NK-92 (cell line): ENCODE results near the gene EXOSC9.
A peak's percentile ranks its signal among the peaks of the same experiment; 100 is the strongest.

Experiments used
- DNase-seq: peaks from one replicate; lab custom pipeline; 2025; ENCODE audit not compliant: unreplicated experiment; lab: John Stamatoyannopoulos, UW

EXOSC9 gene

DNA sequence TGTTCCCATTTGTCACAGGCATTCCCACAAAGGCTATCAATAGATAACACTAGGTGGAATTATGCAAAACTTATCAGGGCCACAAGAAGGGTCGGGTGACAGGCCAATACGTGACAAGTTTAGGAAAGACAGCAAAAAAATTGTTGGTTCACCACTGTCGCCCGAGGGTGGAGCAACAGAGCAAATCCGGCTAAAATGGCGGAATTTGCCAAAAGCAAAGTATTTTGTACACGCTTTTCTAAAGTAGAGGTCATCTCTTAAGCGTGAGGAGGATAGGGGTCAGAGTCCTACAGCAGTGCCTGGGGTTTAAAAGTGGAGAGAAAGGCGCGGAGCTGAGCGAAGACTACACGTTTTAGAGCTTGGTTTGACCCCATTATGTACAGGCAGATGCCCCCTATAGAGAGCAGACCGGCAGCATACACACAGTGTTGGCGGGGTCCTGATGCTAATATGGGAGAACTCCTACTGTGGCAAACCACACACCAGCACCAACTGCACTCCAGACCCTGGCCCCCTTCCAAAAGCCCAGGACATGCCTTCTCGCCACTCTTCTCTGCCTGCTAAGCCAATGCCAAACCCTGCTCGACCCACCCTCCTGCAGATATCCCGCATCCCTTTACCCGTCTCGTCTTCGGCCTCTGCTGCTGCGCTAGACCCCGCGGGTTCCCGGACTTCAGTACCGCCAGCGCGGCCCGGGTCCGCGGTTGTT lies 21.8 kb downstream of the EXOSC9 start:
- DNase-seq, result no peak

DNA sequence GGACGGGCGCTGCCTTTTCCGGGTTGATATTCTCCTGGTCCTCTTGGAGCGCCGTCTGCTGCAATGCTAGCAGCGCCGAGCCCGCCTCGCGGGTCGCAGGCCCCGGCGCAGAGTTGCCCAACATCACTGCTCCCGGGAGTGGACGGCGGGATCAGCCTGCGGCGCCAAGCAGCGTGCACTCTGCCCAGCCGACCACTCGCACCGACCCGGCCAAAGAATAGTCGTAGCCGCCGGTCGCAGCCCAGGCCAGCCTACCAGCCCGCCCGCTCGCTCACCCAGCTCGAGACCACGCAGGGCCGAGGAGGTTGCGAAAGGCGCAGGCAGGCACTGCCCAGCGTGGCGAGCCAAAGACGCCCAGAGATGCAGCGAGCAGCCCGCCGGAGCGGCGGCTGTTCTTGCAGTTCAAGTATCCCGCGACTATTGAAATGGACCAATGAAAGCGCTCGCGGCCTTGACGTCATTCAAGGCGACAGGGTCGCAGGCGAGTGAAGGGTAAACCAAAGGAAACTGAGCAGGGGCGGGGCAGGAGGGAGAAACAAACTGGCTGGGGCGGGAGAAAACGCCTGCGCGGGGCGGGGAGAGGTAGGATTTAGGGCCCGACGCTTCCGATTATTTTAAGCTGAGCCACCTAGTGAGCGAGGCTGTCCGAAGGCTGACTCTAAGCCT lies 22.5 kb downstream of the EXOSC9 start, which contains the start of gene CCNA2:
Gene CCNA2 (minus strand): TSS at position 379 of the 666 bp plus-strand sequence. CDS start 255 bp downstream, at position 124.
- peak; percentile 76 for DNase-seq

DNA sequence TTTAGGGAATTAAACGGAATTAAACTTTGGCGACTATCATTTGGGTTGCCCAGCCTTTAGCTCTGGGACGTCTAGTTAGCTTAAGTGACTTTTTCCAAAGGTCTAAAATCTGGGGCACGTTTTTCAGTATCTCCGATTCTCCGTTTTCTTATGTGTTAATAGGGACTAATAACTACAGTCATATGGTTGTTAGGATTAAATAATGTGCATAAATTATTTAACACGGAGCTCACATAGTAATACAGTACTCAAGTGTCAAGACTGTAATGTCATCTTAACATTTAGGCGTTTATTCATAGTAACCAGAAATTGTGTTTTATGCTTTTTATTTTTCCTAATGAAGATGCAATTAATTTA lies 23.0 kb downstream of the EXOSC9 start:
- no peak for DNase-seq

DNA sequence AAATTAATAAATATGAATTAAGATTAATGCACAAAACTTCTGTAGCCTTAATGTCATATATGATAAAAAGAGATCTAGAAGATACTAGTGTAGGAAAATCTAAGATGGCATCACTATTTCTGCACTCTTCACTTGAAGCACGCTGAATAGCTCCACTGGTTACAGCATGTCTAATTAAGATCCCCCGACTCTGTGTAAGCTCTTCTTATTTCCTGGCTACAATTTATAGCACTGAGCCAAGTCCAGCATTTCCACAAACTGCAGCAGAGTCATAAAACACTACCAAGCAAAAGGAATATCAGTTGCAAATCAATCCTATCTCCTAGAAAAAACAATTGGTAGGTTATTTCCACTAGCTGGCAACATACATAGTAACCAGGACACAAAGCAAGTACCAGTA lies 23.8 kb downstream of the EXOSC9 start:
- no peak for DNase-seq

DNA sequence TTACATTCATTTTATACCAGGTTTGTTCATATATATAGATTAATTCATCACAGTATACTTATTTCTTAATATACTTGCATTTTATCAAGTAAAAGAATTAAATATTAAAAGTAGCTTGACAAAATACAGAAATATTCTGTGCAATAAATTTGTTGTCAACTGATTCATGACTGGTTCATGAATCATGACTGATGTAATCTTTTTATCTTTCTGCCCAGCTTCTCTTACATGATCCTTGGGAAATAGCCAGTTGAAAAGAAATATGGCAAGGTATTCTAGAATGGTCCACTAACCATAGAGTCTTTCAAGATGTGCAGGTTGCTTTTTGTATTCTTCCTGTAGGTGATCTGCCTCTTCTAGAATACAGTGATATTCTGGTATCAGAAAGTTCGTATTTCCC lies 26.7 kb downstream of the EXOSC9 start:
- DNase-seq, result no peak

DNA sequence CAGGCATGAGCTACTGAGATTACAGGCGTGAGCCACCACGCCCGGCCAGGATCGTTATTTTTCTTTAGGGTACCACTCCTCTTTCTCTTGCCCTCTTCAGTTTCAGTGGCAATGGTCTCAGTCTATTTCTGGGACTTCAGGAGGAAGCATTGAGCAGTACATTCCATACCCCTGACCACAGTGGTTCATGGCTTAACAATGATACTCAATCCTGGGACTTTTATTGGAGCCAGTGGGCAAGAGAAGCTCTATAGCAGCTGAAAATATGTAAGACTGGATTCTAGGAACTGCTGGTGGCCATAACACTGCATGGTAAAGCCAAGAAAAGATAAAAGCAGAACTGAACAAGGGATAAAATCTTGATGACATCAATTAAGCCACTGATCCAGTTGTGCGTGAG lies 28.4 kb downstream of the EXOSC9 start:
- DNase-seq, result no peak

DNA sequence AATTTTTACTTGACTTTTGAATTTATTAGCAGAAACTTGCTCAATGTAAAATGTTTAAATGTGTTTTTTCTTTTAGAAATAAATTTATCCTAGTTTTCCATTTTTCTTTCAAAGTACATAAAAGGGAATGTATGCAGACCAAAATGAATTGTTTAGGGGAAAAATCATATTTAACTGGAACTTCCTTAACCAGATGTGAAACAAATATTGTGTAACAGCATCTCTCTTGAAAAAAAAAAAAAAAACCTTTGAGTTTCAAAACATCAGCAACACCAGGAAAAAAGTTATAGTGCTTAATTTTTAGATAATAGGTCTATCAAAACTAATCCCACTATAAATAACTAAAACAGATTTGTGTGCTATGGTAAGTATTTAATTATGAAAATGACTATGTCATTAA lies 37.0 kb downstream of the EXOSC9 start:
- DNase-seq, result no peak

DNA sequence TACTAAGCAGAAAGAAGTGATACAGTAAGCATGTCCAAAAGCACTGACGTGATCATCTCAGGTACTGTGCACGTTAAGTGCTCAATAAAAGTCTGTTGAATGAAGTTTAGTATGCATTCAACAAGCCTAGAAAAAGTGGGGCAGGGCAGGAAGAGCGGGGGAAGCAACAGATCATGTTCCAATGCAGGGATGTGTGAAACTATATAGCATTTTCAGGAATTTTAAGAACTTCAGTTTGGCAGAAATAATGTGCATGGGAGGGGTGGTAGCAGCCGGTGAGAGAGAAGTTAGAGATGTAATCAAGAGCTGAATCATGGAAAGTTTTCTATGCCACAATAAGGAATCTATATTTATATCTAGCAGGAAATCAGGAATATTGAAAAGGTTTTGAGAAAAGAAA lies 41.7 kb downstream of the EXOSC9 start:
- DNase-seq, result no peak

DNA sequence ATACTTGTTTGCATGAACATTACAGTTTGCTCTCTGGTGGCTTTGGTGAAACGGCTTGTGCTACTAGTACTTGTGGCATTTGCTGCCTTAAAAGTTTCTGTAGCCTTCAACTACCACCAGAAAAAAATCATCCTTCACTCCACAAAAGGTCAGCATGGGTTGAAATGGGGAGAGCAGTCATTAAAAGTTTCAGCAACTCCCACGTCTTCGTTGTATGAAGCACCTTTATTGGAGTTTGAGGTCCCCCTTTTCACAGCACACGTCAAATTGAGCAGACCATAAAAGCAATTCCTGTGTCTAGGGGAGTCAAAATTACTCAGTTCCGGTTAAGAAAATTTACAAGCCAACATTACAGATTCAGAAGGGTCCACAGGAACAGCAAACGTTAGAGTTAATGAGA lies 45.5 kb downstream of the EXOSC9 start:
- DNase-seq, result no peak

DNA sequence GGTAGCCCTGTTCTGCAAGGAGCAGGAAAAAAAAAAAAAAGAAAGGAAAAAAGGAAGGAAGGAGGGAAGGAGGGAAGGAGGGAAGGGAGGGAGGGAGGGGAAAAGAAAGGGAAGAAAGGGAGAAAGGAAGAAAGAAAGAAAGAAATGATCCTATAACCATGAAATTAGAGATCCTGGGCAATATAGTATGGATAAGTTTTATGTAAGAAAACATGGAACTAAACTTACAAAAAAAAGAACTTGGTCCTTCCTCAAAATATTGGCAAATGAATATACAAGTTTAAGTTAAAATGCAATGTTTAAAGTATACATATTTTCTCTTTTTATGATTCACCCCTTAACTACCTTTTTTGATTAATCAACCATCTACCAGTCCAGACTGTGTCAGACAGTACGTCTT lies 50.2 kb downstream of the EXOSC9 start:
- DNase-seq, result no peak

DNA sequence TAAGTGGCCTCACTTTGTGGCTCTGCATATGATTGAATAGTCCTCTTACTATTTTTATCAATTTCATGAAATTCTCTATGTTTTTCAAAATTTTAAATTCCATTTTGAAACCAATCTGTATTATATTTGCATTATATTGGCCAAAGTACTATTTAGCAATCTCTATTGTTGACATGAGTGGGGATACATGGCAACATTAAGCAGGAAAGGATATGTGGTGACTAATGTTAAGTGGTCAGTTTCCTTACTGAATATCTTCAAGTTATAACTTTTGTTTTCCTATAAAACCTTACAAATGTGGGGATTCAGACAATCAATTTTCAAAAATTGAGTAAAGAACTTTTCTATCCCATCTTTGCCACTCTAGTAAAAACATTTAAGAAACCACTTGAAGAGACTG lies 59.0 kb downstream of the EXOSC9 start:
- DNase-seq, result no peak

DNA sequence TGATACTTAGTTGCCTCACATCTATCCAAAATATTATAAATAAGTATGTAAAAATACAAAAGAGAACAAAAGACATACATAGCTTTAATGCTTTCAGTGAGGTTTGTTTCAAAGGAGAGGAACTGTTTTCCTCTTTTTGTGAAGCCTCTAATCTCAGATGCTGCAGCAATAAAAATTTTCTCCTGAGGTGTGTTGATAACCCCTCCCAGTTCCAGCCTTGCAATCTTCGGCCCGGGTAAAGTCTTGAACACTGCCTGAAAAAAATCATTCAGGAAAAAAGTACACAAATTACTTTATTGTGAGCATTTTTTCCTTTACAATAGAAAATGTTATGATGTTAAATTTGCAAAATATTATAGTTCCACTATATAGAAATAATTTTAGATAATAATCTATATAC lies 60.3 kb downstream of the EXOSC9 start:
- DNase-seq, result no peak

DNA sequence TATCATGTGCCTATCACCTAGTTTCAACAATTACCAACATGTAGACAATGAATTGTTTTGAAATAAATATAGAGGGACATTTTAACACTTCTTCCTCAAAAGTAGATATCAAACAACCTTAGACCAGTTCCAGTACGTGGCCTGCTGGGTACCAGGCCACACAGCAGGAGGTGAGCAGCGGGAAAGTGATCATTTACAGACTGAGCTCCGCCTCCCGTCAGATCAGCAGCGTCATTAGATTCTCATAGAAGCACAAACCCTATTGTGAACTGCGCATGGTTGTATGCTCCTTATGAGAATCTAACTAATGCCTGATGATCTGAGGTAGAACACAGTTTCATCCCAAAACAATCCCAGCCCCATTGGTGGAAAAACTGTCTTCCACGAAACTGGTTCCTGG lies 62.7 kb downstream of the EXOSC9 start:
- no peak for DNase-seq
